Gastrocnemius medialis (tissue), 4 donors: ENCODE results near the gene KRTAP19-2.

Experiments
- POLR2A ChIP-seq, 2 donors: fragments of 450-650 bp; IDR thresholded peaks; one replicate each; pipeline ENCODE4 v1.6.1; 2017; ENCODE audit warnings: antibody characterized with exemption in 2 of 2, mild to moderate bottlenecking in 2 of 2, moderate library complexity in 2 of 2
- TF ChIP-seq, protein P1 (sequence below), 5 experiments: fragments of 450-650 bp in 3 of 5; fragments of 200-600 bp in 2 of 5; sonication (generic) in 2 of 5; IDR thresholded peaks in 4 of 5; conservative IDR thresholded peaks in 1 of 5; 1 replicate in 4 of 5; 2 replicates in 1 of 5; pipeline ENCODE4 v1.5.1; 2016 to 2019; ENCODE audit warnings: antibody characterized with exemption in 5 of 5, mild to moderate bottlenecking in 3 of 5, moderate library complexity in 3 of 5

DNA sequence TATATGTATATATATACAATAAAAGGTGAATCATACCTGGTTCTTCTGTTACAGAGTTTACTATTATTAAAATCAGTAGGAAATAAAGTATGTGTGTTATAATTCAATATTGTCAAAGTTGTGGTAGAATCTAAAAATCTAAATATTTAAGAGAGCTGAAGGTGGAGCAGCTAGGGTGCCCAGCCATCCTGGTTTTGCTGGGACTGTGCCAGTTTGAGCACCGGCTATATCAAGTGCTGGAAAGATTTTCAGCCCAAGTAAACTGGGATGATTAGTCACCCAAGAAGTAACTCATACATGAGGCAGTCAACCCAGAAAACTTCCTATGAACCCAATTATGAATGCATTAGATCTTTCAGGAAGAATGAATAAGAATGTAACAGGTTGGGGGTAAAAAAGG, 31.6 kb upstream of the KRTAP19-2 start:
- no peak for TF ChIP-seq POLR2A (IDR thresholded peaks at IDR 0.05)
- TF ChIP-seq, protein P1, sequence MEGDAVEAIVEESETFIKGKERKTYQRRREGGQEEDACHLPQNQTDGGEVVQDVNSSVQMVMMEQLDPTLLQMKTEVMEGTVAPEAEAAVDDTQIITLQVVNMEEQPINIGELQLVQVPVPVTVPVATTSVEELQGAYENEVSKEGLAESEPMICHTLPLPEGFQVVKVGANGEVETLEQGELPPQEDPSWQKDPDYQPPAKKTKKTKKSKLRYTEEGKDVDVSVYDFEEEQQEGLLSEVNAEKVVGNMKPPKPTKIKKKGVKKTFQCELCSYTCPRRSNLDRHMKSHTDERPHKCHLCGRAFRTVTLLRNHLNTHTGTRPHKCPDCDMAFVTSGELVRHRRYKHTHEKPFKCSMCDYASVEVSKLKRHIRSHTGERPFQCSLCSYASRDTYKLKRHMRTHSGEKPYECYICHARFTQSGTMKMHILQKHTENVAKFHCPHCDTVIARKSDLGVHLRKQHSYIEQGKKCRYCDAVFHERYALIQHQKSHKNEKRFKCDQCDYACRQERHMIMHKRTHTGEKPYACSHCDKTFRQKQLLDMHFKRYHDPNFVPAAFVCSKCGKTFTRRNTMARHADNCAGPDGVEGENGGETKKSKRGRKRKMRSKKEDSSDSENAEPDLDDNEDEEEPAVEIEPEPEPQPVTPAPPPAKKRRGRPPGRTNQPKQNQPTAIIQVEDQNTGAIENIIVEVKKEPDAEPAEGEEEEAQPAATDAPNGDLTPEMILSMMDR (IDR thresholded peaks at IDR 0.05 in 4 of 5, conservative IDR thresholded peaks at IDR 0.05 in 1 of 5), result no peak
